GM20000 (cell line): Measurements from ENCODE around the gene KCNA10.

Source experiments
- DNase-seq: peaks from one replicate; pipeline ENCODE4 v3.0.0; 2012; ENCODE audit warnings: low spot score
- TF ChIP-seq, protein P1 (sequence below): IDR thresholded peaks from 2 replicates; pipeline ENCODE4 v1.5.1; 2012; ENCODE audit warnings: mild to moderate bottlenecking, control low read depth; ENCODE audit errors: extremely low read depth, missing control alignments

The KCNA10 gene

DNA sequence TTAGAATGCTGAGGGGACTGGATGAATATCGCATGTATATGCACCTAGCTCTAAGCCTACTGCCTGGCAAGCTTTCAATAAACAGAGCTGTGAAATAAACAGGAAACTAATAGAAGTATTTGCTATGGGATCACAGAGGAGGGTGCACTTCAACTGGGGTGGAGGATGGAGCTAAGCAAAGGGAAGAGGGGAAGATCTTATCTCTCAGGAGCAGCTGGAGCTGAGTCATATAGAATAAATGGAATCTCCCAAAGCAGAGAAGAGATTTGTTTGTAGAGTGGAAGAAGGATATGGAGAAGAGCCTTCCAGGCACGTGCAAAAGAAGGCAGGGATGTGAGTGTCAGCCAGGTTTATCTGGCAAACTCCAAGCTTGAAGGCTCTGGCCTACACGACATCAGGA is 17.0 kb upstream of the KCNA10 start:
- TF ChIP-seq, protein P1, sequence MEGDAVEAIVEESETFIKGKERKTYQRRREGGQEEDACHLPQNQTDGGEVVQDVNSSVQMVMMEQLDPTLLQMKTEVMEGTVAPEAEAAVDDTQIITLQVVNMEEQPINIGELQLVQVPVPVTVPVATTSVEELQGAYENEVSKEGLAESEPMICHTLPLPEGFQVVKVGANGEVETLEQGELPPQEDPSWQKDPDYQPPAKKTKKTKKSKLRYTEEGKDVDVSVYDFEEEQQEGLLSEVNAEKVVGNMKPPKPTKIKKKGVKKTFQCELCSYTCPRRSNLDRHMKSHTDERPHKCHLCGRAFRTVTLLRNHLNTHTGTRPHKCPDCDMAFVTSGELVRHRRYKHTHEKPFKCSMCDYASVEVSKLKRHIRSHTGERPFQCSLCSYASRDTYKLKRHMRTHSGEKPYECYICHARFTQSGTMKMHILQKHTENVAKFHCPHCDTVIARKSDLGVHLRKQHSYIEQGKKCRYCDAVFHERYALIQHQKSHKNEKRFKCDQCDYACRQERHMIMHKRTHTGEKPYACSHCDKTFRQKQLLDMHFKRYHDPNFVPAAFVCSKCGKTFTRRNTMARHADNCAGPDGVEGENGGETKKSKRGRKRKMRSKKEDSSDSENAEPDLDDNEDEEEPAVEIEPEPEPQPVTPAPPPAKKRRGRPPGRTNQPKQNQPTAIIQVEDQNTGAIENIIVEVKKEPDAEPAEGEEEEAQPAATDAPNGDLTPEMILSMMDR, result no peak
- DNase-seq, result no peak

DNA sequence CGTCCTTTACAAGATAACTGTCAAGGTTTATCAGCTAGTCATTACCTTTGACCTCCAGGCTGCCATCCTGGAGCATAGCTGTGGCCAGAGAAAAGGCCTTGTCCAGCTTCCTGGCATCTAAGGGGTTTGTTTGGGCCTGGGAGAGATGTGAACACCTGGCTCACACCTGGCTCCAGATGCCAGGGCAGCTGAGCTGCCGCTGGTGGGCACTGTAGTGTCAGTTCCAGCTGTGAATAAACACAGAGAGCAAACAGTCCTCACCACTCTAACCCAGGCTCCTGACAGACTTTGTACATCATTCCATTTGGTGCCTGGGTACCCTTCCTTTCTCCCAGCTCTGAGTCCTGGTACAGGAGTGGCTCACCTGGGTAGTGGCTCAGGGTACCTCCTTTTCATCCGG is 14.3 kb upstream of the KCNA10 start:
- DNase-seq, result no peak
- TF ChIP-seq, protein P1, result no peak

DNA sequence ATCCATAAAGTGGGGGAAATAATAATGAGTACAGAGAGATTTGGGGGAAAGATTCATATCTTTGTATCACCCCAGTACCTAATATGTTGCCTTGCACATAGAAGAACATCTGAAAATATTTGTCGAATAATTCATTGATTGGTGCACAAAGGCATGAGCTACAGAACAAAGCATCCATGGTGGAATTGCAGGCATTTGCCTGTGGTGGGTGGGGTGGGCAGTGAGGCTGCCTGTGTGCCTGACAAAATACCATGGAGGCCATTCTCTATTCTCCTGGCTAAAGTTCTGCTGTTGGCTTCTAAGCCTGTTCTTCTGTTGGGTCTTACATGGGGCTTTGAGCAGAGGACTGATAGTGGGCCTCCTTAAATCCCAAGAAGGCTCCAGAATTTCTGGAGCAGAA is 10.0 kb upstream of the KCNA10 start:
- TF ChIP-seq, protein P1, result no peak

DNA sequence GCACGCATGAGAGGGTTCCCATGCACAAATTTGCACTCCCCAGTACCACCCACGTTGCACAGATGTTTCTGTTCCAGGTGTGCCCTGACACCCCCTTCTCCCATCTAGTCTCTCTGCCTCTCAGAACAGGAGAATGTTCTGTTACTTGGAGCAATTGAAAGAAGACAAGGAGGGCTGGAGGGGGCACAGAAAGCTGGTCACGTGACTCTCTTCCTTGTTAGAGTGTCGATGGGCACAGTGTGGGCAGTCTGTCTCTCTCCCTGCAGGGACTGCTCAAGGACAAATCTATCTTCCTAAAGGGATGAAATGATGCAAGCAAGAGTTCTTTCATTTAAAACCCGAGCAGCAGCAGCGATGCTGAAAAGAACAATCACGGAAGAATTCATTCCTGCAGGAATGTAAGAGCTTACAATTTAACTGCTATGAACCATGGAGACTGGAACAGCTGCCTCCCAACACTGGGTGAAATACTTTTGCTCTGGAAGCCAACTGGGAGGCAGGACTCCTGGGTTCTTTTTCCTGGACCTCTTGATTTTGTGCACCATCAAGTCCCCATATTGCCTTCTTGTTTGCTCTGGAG is 7.3 kb upstream of the KCNA10 start:
- TF ChIP-seq, protein P1, result no peak
- no peak for DNase-seq

More for the DNA sequence above, 10.0 kb upstream of the KCNA10 start:
- no peak for DNase-seq

DNA sequence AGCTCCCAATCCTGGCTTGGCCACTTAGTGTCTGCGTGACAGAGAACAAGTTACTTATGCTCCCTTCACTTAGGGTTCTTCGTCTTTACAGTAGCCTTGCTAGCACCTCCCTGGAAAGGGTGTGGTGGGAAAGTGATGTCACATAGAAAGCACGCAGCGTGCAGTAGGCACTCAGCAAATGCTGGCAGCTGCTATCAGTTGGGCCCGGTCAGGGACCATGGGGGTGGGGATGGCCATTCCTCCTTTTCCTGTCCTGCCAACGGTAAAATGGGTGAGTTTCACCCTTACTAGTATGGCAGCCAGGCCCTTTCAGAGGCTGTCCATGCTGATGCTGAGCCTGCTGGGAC is 6.2 kb upstream of the KCNA10 start:
- TF ChIP-seq, protein P1, result no peak
- DNase-seq, result no peak

GRCh38 chr1:110524311-110525248 is 5.6 kb upstream of the KCNA10 start:
- TF ChIP-seq, protein P1, result peak; percentile 76
- peak; percentile 70 for DNase-seq

GRCh38 chr1:110523011-110523410 is 4.0 kb upstream of the KCNA10 start:
- DNase-seq, result no peak
- TF ChIP-seq, protein P1, result no peak
